SK-N-SH (cell line): ENCODE results near the gene MUSK. TPM values are rescaled to one million over a fixed set of nuclear protein-coding genes. Genes with fewer than 3 reads are reported as not detected.

Experiments used
- CTCF ChIA-PET: fragments of 300-600, 350-600 bp; formaldehyde crosslinking; extraction: SDS; loops from one replicate; lab custom pipeline; 2021; lab: Yijun Ruan, JAX
- POLR2A ChIA-PET: fragments of 350-600 bp; sonication (Branson Sonifier 250); formaldehyde crosslinking; extraction: SDS; loops from one replicate; lab custom pipeline; 2020; ENCODE audit warnings: antibody characterized with exemption, inconsistent platforms; lab: Yijun Ruan, JAX
- DNase-seq: peaks from one replicate; pipeline ENCODE4 v3.0.0; 2012
- H2AFZ ChIP-seq: fragments of 200-600 bp; sonication (generic); 2 replicates; pipeline ENCODE4 v1.8.1; 2016; ENCODE audit warnings: antibody characterized with exemption, mild to moderate bottlenecking, low read depth
- H3F3A ChIP-seq: fragments of 200-600 bp; sonication (generic); replicated peaks from 2 replicates; pipeline ENCODE3; 2016; ENCODE audit warnings: antibody characterized with exemption, mild to moderate bottlenecking; ENCODE audit not compliant: insufficient read depth
- H3K27ac ChIP-seq, 2 experiments: fragments of 200-500 bp in 1 of 2; fragments of 200-600 bp in 1 of 2; sonication (Bioruptor generic) in 1 of 2; sonication (generic), shearing (Covaris generic) in 1 of 2; 2 replicates each; pipeline versions ENCODE4 v1.5.1 to v1.6.1; 2014 to 2016; ENCODE audit warnings: low read depth in 2 of 2, inconsistent platforms in 1 of 2, low read length in 1 of 2, mild to moderate bottlenecking in 1 of 2, mixed read lengths in 1 of 2
- H3K27me3 ChIP-seq: fragments of 200-600 bp; sonication (generic), shearing (Covaris generic); 2 replicates; pipeline ENCODE4 v1.6.1; 2016; ENCODE audit warnings: mixed run types; ENCODE audit not compliant: insufficient read depth
- H3K36me3 ChIP-seq, 2 experiments: fragments of 200-500 bp in 1 of 2; fragments of 200-600 bp in 1 of 2; sonication (Bioruptor generic) in 1 of 2; sonication (generic) in 1 of 2; replicated peaks in 1 of 2; 2 replicates each; pipeline versions ENCODE3 to v1.5.1; 2014 to 2016; ENCODE audit warnings: low read length in 1 of 2, mild to moderate bottlenecking in 1 of 2; ENCODE audit not compliant: insufficient read depth in 2 of 2, control insufficient read depth in 1 of 2
- H3K4me1 ChIP-seq, 2 experiments: fragments of 200-500 bp in 1 of 2; fragments of 200-600 bp in 1 of 2; sonication (Bioruptor generic) in 1 of 2; sonication (generic), shearing (Covaris generic) in 1 of 2; 2 replicates each; pipeline versions ENCODE4 v1.5.1 to v1.6.1; 2014 to 2016; ENCODE audit warnings: low read depth in 1 of 2, low read length in 1 of 2, mixed run types in 1 of 2; ENCODE audit not compliant: insufficient read depth in 2 of 2, control insufficient read depth in 1 of 2
- H3K4me2 ChIP-seq: fragments of 200-600 bp; sonication (generic), shearing (Covaris generic); 2 replicates; pipeline ENCODE4 v1.6.1; 2017; ENCODE audit warnings: mixed run types
- H3K4me3 ChIP-seq, 2 experiments: fragments of 200-500 bp in 1 of 2; fragments of 200-600 bp in 1 of 2; sonication (Bioruptor generic) in 1 of 2; sonication (generic), shearing (Covaris generic) in 1 of 2; 2 replicates each; pipeline versions ENCODE4 v1.5.1 to v1.8.1; 2014 to 2016; ENCODE audit warnings: low read depth in 2 of 2, inconsistent platforms in 1 of 2, low read length in 1 of 2, mild to moderate bottlenecking in 1 of 2, mixed read lengths in 1 of 2, moderate library complexity in 1 of 2
- H3K79me2 ChIP-seq: fragments of 200-600 bp; sonication (generic); 2 replicates; pipeline ENCODE4 v1.8.1; 2017; ENCODE audit warnings: mild to moderate bottlenecking; ENCODE audit not compliant: insufficient read depth
- H3K9ac ChIP-seq: fragments of 200-600 bp; sonication (generic); 2 replicates; pipeline ENCODE4 v1.6.1; 2017; ENCODE audit warnings: mixed run types
- H3K9me2 ChIP-seq: fragments of 200-600 bp; sonication (generic); 2 replicates; pipeline ENCODE4 v1.6.1; 2017; ENCODE audit warnings: mixed run types
- H3K9me3 ChIP-seq: fragments of 200-600 bp; sonication (generic); 2 replicates; pipeline ENCODE4 v1.6.1; 2017; ENCODE audit warnings: mixed run types, mild to moderate bottlenecking, moderate library complexity
- H4K20me1 ChIP-seq: fragments of 200-600 bp; sonication (generic); 2 replicates; pipeline ENCODE4 v1.6.1; 2017; ENCODE audit warnings: mild to moderate bottlenecking, mixed run types; ENCODE audit not compliant: insufficient read depth
- ELF1 ChIP-seq: IDR thresholded peaks from 2 replicates; pipeline ENCODE4 v1.4.0; 2012
- FOSL2 ChIP-seq: IDR thresholded peaks from 2 replicates; pipeline ENCODE4 v1.4.0; 2012; ENCODE audit warnings: low read depth, mild to moderate bottlenecking, moderate library complexity, borderline replicate concordance
- FOXM1 ChIP-seq: IDR thresholded peaks from 2 replicates; pipeline ENCODE4 v1.4.0; 2012; ENCODE audit warnings: low read depth, mild to moderate bottlenecking
- GATA2 ChIP-seq: sonication (generic); formaldehyde crosslinking; IDR thresholded peaks from 2 replicates; pipeline ENCODE4 v1.5.0; 2020; ENCODE audit warnings: mild to moderate bottlenecking, missing genetic modification reagents
- IRF3 ChIP-seq: fragments of 150-350 bp; IDR thresholded peaks from 2 replicates; pipeline ENCODE4 v1.6.1; 2016; ENCODE audit warnings: mild to moderate bottlenecking, low read depth, low read length
- JUND ChIP-seq: IDR thresholded peaks from 2 replicates; pipeline ENCODE4 v1.4.0; 2012
- NFIC ChIP-seq: IDR thresholded peaks from 2 replicates; pipeline ENCODE4 v1.4.0; 2012; ENCODE audit warnings: borderline replicate concordance
- NRF1 ChIP-seq: IDR thresholded peaks from 2 replicates; pipeline ENCODE4 v1.6.1; 2012; ENCODE audit warnings: low read depth, mild to moderate bottlenecking, low read length
- PBX3 ChIP-seq: IDR thresholded peaks from 2 replicates; pipeline ENCODE4; 2012
- RFX5 ChIP-seq: IDR thresholded peaks from 2 replicates; pipeline ENCODE4 v1.6.1; 2012; ENCODE audit warnings: mild to moderate bottlenecking, improper control_type of control experiment, low read length
- RXRA ChIP-seq: IDR thresholded peaks from 2 replicates; pipeline ENCODE4 v1.4.0; 2012; ENCODE audit warnings: low read depth, mild to moderate bottlenecking, borderline replicate concordance
- TCF12 ChIP-seq: IDR thresholded peaks from 2 replicates; pipeline ENCODE4 v1.4.0; 2012
- WGBS: methylation state at CpG from one replicate; pipeline ENCODE4 v1.1.6; 2017; ENCODE audit warnings: low lambda C conversion rate; 5-methylcytosine and 5-hydroxymethylcytosine counted together
- polyA plus RNA-seq, 3 experiments: library from polyadenylated mRNA; depleted of rRNA; stranded (reverse); fragments of >200 nt; gene quantifications; 2 replicates each; pipeline ENCODE4 v1.2.3, GENCODE V29; 2012
- TF ChIP-seq, protein P1 (sequence below): IDR thresholded peaks from 2 replicates; pipeline ENCODE4 v1.4.0; 2012; ENCODE audit warnings: low read depth
- TF ChIP-seq, protein P2 (sequence below): IDR thresholded peaks from 2 replicates; pipeline ENCODE4 v1.6.1; 2012; ENCODE audit warnings: mild to moderate bottlenecking, low read depth, low read length, moderate library complexity

The MUSK gene
- polyA plus RNA-seq, 1 of the 3 experiments (the other 2 are of a cell fraction): not detected

DNA sequence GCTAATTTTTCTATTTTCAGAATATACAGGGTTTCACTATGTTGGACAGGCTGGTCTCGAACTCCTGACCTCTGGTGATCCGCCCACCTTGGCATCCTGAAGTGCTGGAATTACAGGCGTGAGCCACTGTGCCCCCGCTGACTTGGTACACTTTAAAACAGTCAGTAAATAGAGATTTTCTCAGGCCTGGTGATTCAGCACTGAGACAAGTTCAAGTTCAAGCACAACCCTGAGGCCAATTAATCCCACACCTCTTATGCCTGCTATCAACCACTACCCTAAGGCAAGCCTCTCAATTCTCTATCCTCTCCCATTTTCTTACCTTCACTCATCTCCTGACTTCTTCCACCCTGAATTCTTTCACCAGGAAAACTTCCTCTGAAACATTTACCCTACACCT, 18.9 kb downstream of the MUSK start:
- Histone ChIP-seq H3K4me2 (no peak overlapping the region), H4K20me1 (no peaks in the 10 kb centered on the region), H3K9me2 (no peaks in the 10 kb centered on the region; the same call in 1 of the 2 replicates), H2AFZ (no peak overlapping the region), H3K9ac (no peak overlapping the region), H3K4me1 (no peaks in the 10 kb centered on the region), H3K4me3 (no peak overlapping the region), H3K9me3 (no peaks in the 10 kb centered on the region), H3K36me3 (no peaks in the 10 kb centered on the region), H3K27ac (no peak overlapping the region), H3K27me3 (no peaks in the 10 kb centered on the region), H3K79me2 (no peaks in the 10 kb centered on the region), H3F3A (peaks cover 10% of the 10 kb centered on the region)
- no peak for DNase-seq
- TF ChIP-seq ELF1 (no peak), RXRA (no peak)
- CTCF ChIA-PET: no interaction called here
- WGBS: 90% methylated on average over 4 of the region's 4 CpGs
- POLR2A ChIA-PET: no interaction called here

GRCh38 chr9:110688329-110688728, 19.7 kb downstream of the MUSK start:
- no peaks in the 10 kb centered on the region for H3K4me1 ChIP-seq
- CTCF ChIA-PET: no interaction called here
- no peak overlapping the region for H3K27ac ChIP-seq
- H3K79me2 ChIP-seq: no peaks in the 10 kb centered on the region
- H3F3A ChIP-seq: peaks cover 12% of the 10 kb centered on the region
- H3K9ac ChIP-seq: no peak overlapping the region
- POLR2A ChIA-PET: no interaction called here
- H3K4me3 ChIP-seq: no peak overlapping the region
- no peak overlapping the region for H2AFZ ChIP-seq
- no peak for TF ChIP-seq NFIC
- no peak for TF ChIP-seq TCF12
- no peak for TF ChIP-seq JUND
- TF ChIP-seq, protein P1, sequence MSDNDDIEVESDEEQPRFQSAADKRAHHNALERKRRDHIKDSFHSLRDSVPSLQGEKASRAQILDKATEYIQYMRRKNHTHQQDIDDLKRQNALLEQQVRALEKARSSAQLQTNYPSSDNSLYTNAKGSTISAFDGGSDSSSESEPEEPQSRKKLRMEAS: no peak
- no peak for TF ChIP-seq GATA2
- no peak for TF ChIP-seq IRF3
- no peak for TF ChIP-seq NRF1
- TF ChIP-seq FOXM1: no peak
- DNase-seq: no peak
- H3K4me2 ChIP-seq: no peak overlapping the region
- H3K27me3 ChIP-seq: no peaks in the 10 kb centered on the region
- no peaks in the 10 kb centered on the region; the same call in 1 of the 2 replicates for H3K9me2 ChIP-seq
- no peaks in the 10 kb centered on the region for H3K9me3 ChIP-seq
- H4K20me1 ChIP-seq: no peaks in the 10 kb centered on the region
- 96% methylated on average over 5 of the region's 5 CpGs for WGBS
- no peaks in the 10 kb centered on the region for H3K36me3 ChIP-seq

DNA sequence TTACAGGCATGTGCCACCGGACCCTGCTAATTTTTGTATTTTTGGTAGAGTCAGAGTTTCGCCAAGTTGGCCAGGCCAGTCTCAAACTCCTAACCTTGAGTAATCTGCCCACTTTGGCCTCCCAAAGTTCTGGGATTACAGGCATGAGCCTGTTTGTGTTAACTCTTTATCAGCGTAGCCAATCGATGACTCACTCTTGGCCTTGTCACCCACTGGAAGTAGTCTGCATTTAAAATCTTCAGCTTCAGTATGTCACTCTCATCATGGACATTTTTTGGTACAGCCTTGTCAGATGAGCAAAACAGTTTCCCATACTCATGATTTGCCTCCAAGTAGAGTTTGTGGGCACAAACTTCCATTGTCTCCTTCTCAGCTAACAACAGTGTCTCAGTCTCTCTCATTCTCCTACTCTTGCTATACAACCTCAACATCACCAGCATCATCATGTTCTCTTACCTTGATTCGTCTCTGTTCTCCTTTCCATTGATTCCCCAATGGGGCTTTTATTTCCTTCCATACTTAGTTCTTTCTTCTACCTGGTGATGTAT, 22.5 kb downstream of the MUSK start:
- Histone ChIP-seq H2AFZ (no peak overlapping the region), H3K36me3 (no peaks in the 10 kb centered on the region), H3K79me2 (no peaks in the 10 kb centered on the region), H3K4me2 (no peak overlapping the region), H3K4me1 (no peaks in the 10 kb centered on the region), H3K9ac (no peak overlapping the region), H3K9me3 (no peaks in the 10 kb centered on the region), H3K27me3 (no peaks in the 10 kb centered on the region), H3K27ac (no peak overlapping the region), H3K9me2 (no peaks in the 10 kb centered on the region), H3F3A (peaks cover 12% of the 10 kb centered on the region), H3K4me3 (no peak overlapping the region), H4K20me1 (no peaks in the 10 kb centered on the region)
- TF ChIP-seq JUND (peak; percentile 24; the same call in 1 of the 2 replicates), TCF12 (no peak), FOSL2 (0 out of 2 replicates have a peak, but pooled peaks have one; percentile 4), RFX5 (no peak), PBX3 (peak; percentile 6; the same call in 1 of the 2 replicates), RXRA (no peak)
- TF ChIP-seq, protein P2, sequence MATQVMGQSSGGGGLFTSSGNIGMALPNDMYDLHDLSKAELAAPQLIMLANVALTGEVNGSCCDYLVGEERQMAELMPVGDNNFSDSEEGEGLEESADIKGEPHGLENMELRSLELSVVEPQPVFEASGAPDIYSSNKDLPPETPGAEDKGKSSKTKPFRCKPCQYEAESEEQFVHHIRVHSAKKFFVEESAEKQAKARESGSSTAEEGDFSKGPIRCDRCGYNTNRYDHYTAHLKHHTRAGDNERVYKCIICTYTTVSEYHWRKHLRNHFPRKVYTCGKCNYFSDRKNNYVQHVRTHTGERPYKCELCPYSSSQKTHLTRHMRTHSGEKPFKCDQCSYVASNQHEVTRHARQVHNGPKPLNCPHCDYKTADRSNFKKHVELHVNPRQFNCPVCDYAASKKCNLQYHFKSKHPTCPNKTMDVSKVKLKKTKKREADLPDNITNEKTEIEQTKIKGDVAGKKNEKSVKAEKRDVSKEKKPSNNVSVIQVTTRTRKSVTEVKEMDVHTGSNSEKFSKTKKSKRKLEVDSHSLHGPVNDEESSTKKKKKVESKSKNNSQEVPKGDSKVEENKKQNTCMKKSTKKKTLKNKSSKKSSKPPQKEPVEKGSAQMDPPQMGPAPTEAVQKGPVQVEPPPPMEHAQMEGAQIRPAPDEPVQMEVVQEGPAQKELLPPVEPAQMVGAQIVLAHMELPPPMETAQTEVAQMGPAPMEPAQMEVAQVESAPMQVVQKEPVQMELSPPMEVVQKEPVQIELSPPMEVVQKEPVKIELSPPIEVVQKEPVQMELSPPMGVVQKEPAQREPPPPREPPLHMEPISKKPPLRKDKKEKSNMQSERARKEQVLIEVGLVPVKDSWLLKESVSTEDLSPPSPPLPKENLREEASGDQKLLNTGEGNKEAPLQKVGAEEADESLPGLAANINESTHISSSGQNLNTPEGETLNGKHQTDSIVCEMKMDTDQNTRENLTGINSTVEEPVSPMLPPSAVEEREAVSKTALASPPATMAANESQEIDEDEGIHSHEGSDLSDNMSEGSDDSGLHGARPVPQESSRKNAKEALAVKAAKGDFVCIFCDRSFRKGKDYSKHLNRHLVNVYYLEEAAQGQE: no peak
- WGBS: 92% methylated on average over 5 of the region's 5 CpGs
- DNase-seq: no peak
- CTCF ChIA-PET: no interaction called here
- POLR2A ChIA-PET: no interaction called here
